ENCODE results near the gene SRP54.

GRCh38 chr14:34989762-34990161 lies 7.0 kb downstream of the SRP54 start:
- TF ChIP-seq NRF1 (IDR thresholded peaks at IDR 0.05; ENCODE audit: low read depth, low read length) = no peak
- no peak for TF ChIP-seq POLR2AphosphoS5 (IDR thresholded peaks at IDR 0.05; ENCODE audit: low read depth, low read length)
- TF ChIP-seq YY1 (IDR thresholded peaks at IDR 0.05; ENCODE audit: low read depth, low read length) = no peak
- TF ChIP-seq CTCF (IDR thresholded peaks at IDR 0.05; ENCODE audit: control extremely low read depth in 1 of 3, insufficient read depth in 1 of 3, low read depth in 1 of 3, low read length in 3 of 3) = no peak
- TF ChIP-seq EZH2 (IDR thresholded peaks at IDR 0.05; ENCODE audit: low read depth, low read length, severe bottlenecking) = no peak
- TF ChIP-seq MAFK (IDR thresholded peaks at IDR 0.05; ENCODE audit: low read depth, low read length) = no peak
- no peak for TF ChIP-seq USF2 (IDR thresholded peaks at IDR 0.05; ENCODE audit: low read length)
- TF ChIP-seq RFX5 (IDR thresholded peaks at IDR 0.05; ENCODE audit: borderline replicate concordance, low read depth, low read length) = no peak

All from H1 (cell line).